HG03432 (cell line): ENCODE results near the gene TBX1.

ENCODE experiments used
- ATAC-seq: cut with Tn5 transposase; IDR thresholded peaks from one replicate; pipeline ENCODE4 v1.9.1; 2021; ENCODE audit warnings: mild to moderate bottlenecking, moderate library complexity; ENCODE audit not compliant: unreplicated experiment

The TBX1 gene

DNA sequence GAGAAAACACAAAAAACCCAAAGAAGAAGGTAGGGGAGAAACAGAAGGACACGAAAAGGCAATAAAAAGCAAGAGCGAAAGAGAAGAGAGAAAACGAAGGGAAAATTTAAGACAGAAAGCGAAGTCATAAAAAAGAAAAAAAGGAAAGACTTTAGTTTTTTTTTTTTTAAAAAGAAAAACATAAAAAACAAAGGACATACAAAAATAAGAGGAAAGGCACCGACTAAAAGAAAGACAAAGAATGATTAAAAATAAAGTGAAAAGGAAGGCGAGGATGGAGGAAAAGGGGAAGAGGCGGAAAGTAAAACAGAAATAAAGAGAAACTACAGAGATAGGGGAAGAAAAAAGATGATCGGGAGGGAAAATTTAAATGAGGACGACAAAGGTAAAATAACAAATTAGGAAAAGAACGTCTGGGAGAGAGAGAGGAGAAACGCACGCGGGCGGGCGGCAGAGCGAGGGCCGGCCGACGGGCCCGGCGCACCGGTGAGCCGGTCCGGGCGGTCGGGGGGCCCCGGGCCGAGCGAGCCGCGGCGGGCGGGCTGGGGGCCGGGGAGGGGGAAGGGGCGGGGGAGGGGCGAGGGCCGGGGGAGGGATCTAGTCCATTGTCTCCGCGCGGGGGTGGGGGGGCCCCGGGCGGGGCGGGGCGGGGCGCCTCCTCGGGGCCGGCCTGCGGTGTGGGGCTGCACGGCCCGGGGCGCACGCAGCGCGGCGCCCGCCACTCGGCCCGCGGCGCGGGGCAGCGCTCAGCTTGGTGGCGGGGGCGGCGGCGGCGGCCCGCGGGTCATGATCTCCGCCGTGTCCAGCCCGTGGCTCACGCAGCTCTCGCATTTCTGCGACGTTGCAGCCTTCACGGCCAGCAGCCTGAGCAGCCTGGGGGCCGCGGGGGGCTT lies at the start of gene TBX1:
TBX1 (plus strand) TSS at position 721 of the 893 bp plus-strand sequence; CDS start at position 787, 66 bp downstream.
- no peak for ATAC-seq

DNA sequence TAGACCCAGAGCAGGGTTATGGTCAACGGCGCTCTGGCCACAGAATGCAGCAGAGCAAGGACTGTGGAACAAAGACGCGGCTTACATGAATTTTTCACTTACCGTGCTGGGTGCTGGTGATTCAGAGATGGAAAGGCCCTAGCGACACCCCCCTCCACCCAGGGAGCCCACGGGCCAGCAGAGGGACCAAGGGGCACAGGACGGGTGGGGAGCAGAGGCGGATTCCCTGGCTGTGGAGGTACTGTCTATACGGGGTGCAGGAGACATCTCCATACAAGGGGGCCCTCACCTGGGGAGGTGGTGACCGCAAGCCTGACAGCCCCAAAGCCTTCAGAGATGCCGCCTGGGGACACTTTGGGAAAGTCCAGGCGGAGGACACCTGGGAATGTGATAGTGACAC lies 47.3 kb upstream of the TBX1 start:
- no peak for ATAC-seq

DNA sequence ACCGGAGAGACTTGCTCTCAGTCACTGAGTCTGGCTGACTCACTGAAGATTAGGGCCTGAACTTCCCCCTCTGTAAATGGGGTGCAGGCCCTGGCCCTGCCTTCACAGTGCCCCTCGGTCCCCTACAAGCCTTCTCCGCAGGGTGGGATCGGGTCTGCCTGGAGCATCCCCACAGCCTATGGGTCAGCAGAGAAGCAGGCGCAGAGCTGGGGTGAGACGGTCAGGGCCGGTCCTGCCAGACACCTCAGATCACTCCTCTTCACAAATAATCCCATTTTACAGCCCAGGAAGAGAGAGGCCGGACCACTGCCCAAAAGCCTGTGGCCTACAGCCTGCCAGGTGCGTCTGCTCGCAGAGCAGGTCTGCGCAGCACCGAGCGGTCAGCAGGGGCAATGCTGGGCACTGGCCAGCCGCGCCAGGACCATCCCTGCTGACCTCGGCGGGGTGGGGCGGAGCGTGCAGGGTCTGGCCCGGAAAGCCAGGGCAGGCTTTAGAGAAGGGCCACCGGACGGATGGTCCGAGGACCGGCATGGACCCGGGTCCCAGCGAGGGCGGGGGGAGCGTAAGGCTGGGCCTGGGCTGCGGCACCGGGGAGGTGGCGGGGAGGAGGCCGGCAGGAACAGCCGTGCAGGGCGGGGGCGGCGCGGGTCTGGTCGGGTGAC lies 46.8 kb upstream of the TBX1 start:
- no peak for ATAC-seq

DNA sequence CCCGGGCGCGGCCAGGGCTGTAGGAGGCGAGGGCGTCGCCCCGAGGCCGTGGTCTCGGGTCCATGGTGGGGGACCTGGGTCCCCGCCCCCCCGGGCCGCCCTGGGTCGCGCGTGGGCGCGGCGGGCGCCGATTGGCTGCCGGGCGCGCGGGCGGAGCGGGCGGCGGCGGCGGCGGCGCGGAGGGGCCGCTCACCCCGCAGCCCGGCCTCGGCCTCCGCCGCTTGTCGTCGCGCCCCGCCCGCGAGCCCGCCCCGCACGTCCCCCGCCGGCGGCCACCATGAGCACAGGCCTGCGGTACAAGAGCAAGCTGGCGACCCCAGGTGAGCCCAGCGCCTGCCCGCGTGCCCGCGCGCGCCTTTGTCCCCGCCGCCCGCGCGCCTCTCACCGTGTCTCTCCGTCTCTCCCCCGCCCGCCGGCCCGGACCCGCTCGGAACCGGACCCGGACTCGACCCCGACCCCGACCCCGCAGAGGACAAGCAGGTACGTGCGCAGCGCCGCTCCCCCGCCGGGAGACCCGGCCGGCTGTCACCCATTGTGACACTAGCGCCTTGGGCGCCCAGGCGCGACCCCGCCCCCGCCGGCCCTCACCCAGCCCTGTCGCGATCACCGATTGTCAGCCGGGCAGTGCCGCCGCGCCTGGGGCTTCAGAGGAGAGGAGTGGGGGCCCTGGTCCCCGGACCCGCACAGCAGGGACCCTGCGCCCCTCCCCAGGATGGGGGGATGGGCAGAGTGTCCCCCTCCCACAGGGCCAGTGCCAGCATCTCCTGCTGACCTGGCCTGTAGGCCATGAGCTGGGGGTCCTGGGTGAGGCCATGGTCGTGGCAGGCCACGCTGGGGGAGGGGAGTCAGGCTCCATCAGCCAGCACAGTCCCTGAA lies 46.0 kb upstream of the TBX1 start, which contains the start of gene SEPTIN5:
SEPTIN5 (plus strand) TSS at position 192 of the 876 bp plus-strand sequence; CDS start at position 278, 86 bp downstream.
- ATAC-seq = no peak

DNA sequence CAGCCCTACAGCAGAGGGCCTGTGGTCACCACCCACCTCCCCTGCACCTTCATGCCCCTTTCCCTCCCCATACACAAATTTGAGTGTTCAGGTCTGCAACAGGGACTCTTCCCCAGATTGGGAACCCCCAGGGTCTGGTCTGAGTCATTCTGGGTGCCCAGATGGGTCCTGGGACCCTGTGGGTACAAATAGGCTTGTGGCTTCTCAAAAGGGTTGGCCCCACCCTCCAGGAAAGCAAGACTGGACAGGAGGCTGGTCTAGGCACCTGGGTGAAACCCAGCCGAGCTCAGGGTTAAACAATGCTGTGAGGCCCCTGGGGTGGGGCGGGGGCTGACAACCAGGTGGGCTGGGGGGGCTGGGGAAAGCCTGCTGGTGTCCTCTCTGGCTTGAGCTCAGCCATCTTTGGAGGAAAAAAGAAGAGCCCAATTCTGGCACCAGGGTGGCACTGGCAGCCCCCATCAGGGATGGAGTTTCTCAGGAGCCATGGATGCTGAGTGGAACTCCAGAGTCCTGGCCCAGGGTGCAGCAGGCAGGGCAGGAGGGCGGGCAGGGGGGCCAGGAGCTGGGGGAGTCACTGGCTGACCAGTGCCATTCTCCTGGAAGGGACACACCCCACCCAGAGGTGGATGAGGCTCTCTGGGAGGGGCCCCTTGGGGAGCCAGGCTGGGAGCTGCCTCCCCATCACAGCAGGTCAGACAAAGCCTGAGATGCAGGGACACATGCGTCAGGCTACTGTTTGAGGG lies 45.2 kb upstream of the TBX1 start:
- no peak for ATAC-seq

DNA sequence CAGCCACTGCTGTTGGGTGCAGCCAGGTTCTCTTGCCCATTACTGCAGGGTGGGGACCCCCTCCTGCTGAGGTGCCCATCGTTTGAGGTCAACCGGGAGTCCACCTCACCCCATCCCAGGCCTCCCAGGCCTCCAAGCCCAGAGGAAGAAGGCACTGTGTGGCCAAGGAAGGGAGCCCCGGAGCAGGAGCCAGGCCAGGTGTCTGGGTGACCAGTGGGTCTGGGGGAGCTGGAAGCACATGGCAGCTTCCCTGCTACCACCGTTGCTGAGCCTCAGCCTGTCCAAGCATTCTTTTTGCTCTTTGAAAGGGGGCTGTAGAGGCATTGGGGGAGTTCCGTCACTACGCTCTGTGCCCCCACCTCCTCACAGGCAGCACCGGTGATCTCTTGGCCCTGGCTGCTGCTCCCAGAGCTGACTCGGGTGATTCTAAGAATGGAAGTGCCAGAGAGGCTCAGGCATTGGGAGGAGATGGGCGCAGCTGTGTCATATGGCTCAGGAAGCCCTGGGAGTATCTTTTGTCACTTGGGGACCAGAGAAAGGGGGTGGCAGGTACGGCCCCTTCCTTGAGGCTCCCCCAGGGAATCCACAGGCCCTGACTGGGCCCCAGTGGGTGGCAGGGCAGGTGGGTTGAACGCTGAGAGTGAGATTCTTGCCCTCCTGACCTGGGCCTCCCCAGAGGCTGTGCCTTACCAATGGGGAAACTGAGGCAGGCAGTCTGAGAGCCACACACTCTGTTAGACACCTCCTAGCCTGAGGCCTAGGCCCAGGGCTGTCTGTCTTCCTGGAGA lies 44.3 kb upstream of the TBX1 start:
- ATAC-seq = no peak

DNA sequence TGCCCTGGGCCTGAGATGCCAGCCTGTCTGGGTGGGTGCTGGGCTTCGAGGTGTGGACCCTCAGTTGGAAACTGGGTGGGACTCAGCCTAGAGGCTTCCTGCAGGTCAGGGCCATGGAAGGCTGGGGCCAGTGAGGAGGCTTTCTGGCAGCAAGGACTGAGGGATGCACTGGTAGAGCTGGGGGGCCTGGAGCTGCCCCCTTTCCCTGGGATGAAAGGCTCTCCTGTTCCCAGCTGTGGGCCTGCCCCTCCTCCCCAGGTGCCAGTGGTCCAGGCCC lies 43.8 kb upstream of the TBX1 start:
- ATAC-seq = no peak

DNA sequence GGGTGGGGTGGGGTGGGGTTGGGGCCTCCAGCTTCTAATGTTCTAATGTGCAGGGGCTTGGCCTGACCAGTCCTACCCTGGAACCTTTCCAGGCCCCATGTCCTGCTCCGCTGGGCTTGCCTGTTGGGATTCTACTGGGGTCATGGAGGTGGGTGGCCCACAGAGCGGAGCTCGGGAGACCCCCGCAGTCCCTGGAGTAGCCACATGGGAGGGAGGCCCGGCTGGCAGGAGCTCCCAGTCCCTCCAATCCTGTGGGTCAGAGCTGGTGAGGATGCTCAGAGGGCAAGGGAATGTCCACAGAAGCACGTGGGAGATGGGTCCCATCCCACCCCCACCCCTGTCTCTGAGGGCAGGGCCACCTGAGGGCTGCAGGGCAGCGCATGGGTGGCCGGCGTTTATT lies 43.4 kb upstream of the TBX1 start:
- ATAC-seq = no peak

DNA sequence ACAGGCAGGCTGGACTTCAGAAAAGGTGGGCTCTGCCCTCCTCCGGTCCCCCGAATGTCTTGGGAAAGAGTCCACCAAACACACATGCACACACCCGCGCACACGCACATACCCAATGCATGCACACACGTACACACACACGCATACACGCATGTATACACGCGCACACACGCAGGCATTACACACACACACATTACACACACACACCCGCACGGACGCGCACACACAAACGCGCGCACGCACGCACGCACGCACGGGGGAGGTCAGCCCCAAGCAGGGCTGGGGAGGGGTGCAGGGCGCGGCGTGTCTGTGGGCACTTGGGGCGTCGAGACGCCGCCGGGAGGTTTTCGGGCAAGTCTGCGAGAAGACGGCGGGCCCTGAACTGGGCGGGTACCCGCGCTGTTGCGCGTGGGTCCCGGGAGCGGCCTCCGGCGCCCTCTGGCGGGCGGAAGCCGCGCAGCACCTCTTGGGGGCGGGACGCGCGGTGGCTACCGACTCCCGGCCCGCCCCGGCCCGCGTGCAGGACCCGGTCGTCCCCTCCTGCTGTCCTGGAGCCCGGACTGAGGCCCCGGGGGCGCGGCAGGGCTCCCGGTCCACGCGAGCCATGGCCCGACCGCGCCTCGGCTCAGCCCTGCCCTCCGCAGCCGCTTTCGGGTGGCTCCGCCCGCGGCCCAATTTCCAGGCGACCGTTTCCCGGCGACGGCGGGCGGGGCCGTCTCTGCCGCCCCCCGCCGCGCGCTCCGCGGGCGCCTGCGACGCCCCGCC lies 42.7 kb upstream of the TBX1 start:
- ATAC-seq = peak; percentile 54

DNA sequence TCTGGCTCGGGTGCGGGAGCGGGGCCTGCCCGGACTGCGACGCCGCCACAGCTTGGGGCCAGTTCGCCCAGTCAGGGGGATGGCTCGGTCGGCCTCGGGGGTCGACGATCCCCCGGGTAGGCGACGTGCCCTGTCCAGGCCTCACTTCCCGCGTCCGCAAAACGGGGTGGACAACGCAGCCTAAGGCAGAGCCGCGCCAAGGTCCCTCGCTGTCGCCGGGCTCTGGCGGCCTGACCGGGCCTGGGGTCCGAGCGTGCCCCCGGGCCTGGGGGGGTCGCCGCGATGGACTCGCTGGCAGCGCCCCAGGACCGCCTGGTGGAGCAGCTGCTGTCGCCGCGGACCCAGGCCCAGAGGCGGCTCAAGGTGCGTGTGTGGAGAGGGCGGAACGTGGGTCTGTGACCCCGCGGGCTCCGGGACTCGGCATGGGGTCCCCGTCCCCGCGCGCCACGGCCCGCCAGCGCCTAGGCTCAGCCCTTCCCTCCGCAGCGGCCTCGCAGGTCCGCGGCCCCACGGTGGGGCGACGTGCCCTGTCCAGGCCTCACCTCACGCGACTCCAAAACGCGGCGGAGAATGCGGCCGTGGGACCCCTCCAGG lies 42.0 kb upstream of the TBX1 start:
- ATAC-seq = no peak

DNA sequence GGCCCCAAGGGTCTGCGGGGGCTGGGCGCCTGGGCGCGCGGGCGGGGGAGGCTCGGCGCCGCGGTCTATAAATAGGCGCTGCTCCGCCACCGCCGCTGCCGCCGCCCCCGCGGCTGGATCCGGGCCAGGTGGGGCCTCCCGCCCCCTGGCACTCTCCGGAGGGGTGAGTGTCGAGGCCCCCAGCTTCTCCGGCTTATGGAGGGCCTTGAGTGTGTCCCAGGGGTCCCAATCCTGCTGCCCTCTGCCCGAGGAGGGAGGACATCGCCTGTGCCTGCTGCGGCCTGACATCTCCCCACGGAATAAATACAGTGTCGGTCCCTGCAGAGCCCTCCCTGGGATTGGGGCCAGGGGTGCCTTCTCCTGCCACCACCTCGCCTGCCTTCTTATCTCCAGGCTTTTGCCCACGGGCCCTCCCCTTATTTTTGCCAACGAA lies 41.5 kb upstream of the TBX1 start:
- ATAC-seq = no peak

DNA sequence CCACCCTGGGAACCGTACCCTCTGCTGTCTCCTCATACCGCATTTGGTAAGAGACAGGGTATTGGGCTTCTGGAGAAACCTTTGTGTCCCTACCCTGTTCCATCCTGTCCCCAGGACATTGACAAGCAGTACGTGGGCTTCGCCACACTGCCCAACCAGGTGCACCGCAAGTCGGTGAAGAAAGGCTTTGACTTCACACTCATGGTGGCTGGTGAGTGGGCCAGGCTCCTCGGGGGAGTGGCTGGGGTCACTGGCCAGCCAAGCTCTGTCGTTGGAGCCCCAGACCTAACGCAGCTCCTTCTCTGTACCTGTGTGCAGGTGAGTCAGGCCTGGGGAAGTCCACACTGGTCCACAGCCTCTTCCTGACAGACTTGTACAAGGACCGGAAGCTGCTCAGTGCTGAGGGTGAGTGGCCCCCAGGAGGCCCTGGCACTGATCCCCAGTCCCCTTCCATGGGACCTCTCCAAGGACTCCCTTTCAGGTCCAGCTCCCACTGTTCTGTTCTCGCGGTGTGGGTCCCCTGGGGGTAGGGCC lies 41.0 kb upstream of the TBX1 start:
- no peak for ATAC-seq

DNA sequence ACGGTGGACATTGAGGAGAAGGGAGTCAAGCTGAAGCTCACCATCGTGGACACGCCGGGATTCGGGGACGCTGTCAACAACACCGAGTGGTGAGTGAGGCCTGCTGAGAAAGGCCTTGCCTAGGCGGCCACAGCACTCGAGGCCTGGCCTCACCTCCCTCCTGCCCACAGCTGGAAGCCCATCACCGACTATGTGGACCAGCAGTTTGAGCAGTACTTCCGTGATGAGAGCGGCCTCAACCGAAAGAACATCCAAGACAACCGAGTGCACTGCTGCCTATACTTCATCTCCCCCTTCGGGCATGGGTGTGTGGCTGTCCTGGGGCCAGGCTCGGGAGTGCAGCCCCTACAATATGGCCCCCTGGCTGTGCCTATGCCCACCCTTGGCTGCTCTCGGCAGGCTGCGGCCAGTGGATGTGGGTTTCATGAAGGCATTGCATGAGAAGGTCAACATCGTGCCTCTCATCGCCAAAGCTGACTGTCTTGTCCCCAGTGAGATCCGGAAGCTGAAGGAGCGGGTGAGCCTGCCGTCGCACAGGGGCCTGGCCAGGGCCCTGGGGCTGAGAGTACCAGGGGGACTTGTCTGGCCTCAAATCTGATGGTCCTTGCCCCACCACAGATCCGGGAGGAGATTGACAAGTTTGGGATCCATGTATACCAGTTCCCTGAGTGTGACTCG lies 40.3 kb upstream of the TBX1 start:
- no peak for ATAC-seq

DNA sequence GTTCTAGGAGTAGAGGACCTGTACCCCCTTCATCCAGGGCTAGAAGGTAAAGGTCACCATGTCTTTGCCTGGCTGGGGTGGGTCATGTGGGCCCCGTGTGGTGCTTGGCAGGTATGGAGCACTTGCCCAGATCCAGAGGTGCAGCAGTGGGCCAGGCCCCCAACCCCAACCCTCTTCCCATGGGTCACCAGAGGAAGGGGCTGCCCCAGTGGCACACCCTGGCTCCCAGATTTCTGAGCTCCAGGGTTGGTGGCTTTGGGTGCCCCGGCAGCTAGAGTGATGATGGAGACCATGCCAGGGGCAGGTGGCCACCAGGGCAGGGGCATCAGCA lies 39.6 kb upstream of the TBX1 start:
- ATAC-seq = no peak

DNA sequence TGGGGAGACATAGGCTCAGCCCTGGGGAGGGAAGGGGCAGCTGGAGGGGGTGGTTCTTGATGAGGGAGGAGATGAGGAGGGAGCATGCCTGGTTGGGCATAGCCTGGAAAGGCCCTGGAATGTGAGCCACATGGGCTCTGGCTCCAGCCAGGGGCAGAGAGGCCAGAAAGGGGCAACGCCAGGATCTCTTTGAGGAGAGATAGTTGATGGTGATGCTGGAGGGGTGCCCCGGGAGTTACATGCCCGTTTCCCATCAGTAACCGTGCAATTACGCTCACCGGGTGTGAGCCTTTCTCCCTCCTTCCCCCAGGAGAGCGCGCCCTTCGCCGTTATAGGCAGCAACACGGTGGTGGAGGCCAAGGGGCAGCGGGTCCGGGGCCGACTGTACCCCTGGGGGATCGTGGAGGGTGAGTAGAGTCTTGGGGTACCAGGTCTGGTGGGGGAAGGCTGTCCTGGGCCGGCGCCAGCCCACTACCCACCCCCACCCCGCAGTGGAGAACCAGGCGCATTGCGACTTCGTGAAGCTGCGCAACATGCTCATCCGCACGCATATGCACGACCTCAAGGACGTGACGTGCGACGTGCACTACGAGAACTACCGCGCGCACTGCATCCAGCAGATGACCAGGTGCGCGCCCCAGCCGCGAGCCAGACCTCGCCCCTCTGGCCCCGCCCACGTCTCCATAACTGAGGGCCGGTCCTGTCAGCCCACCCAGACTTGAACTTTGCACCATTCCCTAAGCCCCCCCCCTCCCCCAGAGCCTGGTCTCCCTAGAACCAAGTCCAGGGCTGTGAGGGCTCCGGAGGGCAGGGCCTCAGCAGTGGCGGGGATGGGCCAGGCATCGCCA lies 39.0 kb upstream of the TBX1 start:
- ATAC-seq = no peak

DNA sequence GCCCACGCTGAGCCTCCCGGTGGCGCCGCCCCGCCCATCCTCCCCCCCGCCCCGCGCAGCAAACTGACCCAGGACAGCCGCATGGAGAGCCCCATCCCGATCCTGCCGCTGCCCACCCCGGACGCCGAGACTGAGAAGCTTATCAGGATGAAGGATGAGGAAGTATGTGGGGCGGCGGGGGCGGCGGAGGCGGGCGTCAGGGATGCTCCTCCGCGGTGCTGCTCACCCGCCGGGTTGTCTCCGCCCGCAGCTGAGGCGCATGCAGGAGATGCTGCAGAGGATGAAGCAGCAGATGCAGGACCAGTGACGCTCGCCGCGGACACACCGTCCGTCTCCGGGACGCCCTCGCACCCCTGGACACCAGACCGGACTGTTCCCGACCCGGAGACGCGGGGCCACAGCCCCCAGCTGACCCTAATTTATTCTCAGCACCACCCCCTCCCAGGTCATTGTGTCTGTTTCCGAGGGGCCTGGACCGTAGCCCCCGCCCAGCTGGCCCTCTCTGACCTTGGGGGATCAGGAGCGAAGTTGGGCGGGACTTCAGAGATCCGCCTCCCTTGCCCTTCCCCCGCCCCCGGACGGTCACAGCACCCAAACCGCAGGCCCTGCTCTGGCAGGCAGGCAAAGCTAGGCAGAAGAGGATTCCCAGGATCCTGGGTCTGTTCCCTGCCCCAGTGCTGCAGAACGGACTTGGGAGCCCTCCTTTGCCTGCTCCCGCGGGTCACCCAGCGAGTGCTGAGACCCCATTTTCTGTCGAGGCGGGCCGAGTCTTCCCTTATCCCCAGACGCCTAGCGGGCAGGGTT lies 38.2 kb upstream of the TBX1 start:
- ATAC-seq = no peak

DNA sequence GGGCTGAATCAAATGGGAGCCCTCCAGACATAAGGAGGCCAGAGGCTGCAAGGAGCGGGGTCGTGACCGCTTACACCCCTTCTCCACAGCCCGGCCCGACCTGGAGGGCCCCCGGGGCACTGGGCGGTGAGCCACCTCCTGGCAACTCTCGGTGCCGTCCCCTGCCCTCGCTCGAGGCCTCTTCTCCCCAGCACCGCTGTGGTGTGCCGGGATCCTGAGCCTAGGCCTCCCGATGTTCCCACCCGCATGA lies 37.7 kb upstream of the TBX1 start:
- no peak for ATAC-seq
